Fibroblast of lung (primary cell): Measurements from ENCODE around the gene WDR7. TPM values are rescaled to one million over a fixed set of nuclear protein-coding genes. Genes with fewer than 3 reads are reported as not detected.

Experiments used
- DNase-seq, 2 donors: peaks; one replicate each; pipeline versions ENCODE4 v3.0.0 to v3.0.0-alpha.2; 2010; ENCODE audit warnings: low read depth in 2 of 2
- H2AFZ ChIP-seq: 2 replicates; pipeline ENCODE4 v1.5.1; 2012; ENCODE audit warnings: low read length, control low read depth, inconsistent platforms
- H3K27ac ChIP-seq: 2 replicates; pipeline ENCODE4 v1.5.1; 2011; ENCODE audit warnings: low read length, control low read depth; ENCODE audit not compliant: insufficient read depth
- H3K27me3 ChIP-seq: 2 replicates; pipeline ENCODE4 v1.5.1; 2011; ENCODE audit warnings: mild to moderate bottlenecking, low read length; ENCODE audit not compliant: control insufficient read depth, insufficient read depth
- H3K36me3 ChIP-seq: 2 replicates; pipeline ENCODE4 v1.5.1; 2011; ENCODE audit warnings: low read length; ENCODE audit not compliant: control insufficient read depth, insufficient read depth
- H3K4me1 ChIP-seq: 2 replicates; pipeline ENCODE4 v1.5.1; 2011; ENCODE audit warnings: low read length; ENCODE audit not compliant: control insufficient read depth, insufficient read depth; ENCODE audit errors: extremely low read depth
- H3K4me2 ChIP-seq: 2 replicates; pipeline ENCODE4 v1.5.1; 2011; ENCODE audit warnings: low read length, control low read depth; ENCODE audit not compliant: insufficient read depth; ENCODE audit errors: extremely low read depth
- H3K4me3 ChIP-seq, 4 experiments: fragments of 200-600 bp in 1 of 4; sonication (generic) in 1 of 4; replicated peaks in 1 of 4; 2 replicates each; pipeline ENCODE4 v1.5.1; 2011 to 2016; ENCODE audit warnings: low read length in 4 of 4, low read depth in 3 of 4, mild to moderate bottlenecking in 3 of 4, control low read depth in 2 of 4, inconsistent platforms in 1 of 4, mixed read lengths in 1 of 4; ENCODE audit not compliant: insufficient read depth in 1 of 4; ENCODE audit errors: control extremely low read depth in 1 of 4
- H3K79me2 ChIP-seq: 2 replicates; pipeline ENCODE4 v1.5.1; 2012; ENCODE audit warnings: mild to moderate bottlenecking, low read length, inconsistent platforms; ENCODE audit not compliant: control insufficient read depth, insufficient read depth
- H3K9ac ChIP-seq: 2 replicates; pipeline ENCODE4 v1.5.1; 2011; ENCODE audit warnings: mild to moderate bottlenecking, low read length, control low read depth; ENCODE audit not compliant: insufficient read depth
- H3K9me3 ChIP-seq: 2 replicates; pipeline ENCODE4 v1.5.1; 2012; ENCODE audit warnings: low read depth, low read length; ENCODE audit not compliant: control insufficient read depth, insufficient read depth
- H4K20me1 ChIP-seq: 2 replicates; pipeline ENCODE4 v1.5.1; 2011; ENCODE audit warnings: low read length; ENCODE audit not compliant: control insufficient read depth, insufficient read depth; ENCODE audit errors: extremely low read depth
- EZH2 ChIP-seq: IDR thresholded peaks from 2 replicates; pipeline ENCODE4 v1.5.1; 2012; ENCODE audit warnings: low read length, control low read depth, mild to moderate bottlenecking; ENCODE audit errors: missing control alignments
- polyA plus RNA-seq, 2 donors: library from polyadenylated mRNA; depleted of rRNA in 1 of 2; stranded (reverse) in 1 of 2; unstranded in 1 of 2; fragments of >200 nt; gene quantifications; 2 replicates each; pipeline ENCODE4 v1.2.1, GENCODE V29; 2011 to 2012; ENCODE audit warnings: missing spikeins in 1 of 2
- total RNA-seq: library from RNA; depleted of rRNA; stranded (reverse); fragments of >200 nt; gene quantifications from 2 replicates; pipeline ENCODE4 v1.2.1, GENCODE V29; 2014
- TF ChIP-seq, protein P1 (sequence below), 2 donors: IDR thresholded peaks in 1 of 2; conservative IDR thresholded peaks in 1 of 2; 1 replicate in 1 of 2; 2 replicates in 1 of 2; pipeline ENCODE4 v1.5.1; 2011 to 2012; ENCODE audit warnings: low read length in 2 of 2, control low read depth in 1 of 2, inconsistent platforms in 1 of 2, low read depth in 1 of 2, mild to moderate bottlenecking in 1 of 2

WDR7 gene
- total and polyA plus RNA-seq, 2 donors (not counting 1 experiment from before 2014, with no cell fraction given) = 7.2 to 27.2 TPM

DNA sequence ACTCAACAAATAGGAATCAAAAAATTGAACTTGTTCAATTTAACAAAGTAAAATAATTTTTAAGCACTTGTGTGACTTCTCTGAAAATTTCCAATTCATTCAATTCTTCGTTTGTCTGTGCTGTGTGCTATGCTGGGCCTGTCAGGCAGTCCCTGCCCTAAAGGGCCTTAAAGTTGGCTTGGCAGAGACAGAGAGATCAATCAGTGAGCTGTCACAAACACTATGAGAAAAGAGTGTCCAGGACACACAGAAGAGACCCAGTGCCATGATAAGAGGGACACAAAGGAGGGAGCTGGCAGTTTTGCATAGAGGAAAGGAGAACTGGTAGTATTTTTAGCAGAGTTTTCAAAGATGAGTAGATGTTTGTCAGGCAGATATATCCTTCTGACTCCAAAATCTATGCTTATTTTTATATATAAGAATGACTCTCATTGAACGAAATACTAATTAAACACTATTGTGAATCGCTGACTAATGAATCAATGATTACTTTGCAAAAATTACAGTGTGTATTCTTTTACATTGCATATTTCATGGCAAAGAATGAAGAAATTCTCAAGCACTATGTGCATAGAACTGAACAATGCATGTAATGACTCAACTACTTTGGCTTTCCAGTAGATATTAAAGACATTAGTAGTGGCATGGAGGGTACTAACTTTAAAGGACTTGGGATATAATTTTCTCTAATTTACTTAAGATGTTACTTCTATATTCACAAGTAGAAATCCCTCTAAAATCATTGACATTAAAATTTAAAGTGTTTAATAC lies 302.5 kb downstream of the WDR7 start:
- DNase-seq = no peak
- Histone ChIP-seq H4K20me1 (no peaks in the 10 kb centered on the region), H2AFZ (no peak overlapping the region), H3K4me1 (no peaks in the 10 kb centered on the region), H3K79me2 (no peaks in the 10 kb centered on the region), H3K27me3 (no peaks in the 10 kb centered on the region), H3K4me2 (no peak overlapping the region), H3K9me3 (no peaks in the 10 kb centered on the region), H3K36me3 (no peaks in the 10 kb centered on the region), H3K9ac (no peak overlapping the region), H3K27ac (no peak overlapping the region), H3K4me3 (no peak overlapping the region)
- no peak for TF ChIP-seq EZH2
- TF ChIP-seq, protein P1, sequence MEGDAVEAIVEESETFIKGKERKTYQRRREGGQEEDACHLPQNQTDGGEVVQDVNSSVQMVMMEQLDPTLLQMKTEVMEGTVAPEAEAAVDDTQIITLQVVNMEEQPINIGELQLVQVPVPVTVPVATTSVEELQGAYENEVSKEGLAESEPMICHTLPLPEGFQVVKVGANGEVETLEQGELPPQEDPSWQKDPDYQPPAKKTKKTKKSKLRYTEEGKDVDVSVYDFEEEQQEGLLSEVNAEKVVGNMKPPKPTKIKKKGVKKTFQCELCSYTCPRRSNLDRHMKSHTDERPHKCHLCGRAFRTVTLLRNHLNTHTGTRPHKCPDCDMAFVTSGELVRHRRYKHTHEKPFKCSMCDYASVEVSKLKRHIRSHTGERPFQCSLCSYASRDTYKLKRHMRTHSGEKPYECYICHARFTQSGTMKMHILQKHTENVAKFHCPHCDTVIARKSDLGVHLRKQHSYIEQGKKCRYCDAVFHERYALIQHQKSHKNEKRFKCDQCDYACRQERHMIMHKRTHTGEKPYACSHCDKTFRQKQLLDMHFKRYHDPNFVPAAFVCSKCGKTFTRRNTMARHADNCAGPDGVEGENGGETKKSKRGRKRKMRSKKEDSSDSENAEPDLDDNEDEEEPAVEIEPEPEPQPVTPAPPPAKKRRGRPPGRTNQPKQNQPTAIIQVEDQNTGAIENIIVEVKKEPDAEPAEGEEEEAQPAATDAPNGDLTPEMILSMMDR (conservative IDR thresholded peaks at IDR 0.05 in 1 of 2, IDR thresholded peaks at IDR 0.05 in 1 of 2; ENCODE audit: low read depth in 1 of 2, low read length in 2 of 2) = no peak

DNA sequence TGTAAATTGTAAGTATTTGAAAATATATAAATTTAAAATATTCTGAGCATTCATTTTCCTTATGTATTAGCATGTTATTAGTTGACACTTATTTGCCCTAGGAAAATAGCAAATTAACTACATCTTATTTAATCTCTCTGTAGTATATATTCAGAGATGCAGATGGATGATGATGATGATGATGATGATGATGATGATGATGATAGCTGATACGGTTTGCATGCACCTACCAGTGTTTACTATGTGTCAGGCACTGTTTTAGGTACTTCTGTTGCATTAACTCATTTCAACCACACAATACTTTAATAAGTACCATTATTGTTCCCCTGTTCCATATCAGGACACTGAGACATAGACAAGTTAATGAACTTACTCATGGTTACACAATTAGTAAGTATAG lies 304.3 kb downstream of the WDR7 start:
- H3K4me3 ChIP-seq = no peak overlapping the region
- no peak overlapping the region for H3K4me2 ChIP-seq
- no peaks in the 10 kb centered on the region for H3K27me3 ChIP-seq
- H3K9me3 ChIP-seq = no peaks in the 10 kb centered on the region
- no peak overlapping the region for H3K27ac ChIP-seq
- H3K9ac ChIP-seq = no peak overlapping the region
- no peaks in the 10 kb centered on the region for H4K20me1 ChIP-seq
- DNase-seq = no peak
- H2AFZ ChIP-seq = no peak overlapping the region
- no peaks in the 10 kb centered on the region for H3K79me2 ChIP-seq
- H3K36me3 ChIP-seq = no peaks in the 10 kb centered on the region
- no peak for TF ChIP-seq EZH2
- TF ChIP-seq, protein P1 (conservative IDR thresholded peaks at IDR 0.05 in 1 of 2, IDR thresholded peaks at IDR 0.05 in 1 of 2; ENCODE audit: low read depth in 1 of 2, low read length in 2 of 2) = no peak
- no peaks in the 10 kb centered on the region for H3K4me1 ChIP-seq

DNA sequence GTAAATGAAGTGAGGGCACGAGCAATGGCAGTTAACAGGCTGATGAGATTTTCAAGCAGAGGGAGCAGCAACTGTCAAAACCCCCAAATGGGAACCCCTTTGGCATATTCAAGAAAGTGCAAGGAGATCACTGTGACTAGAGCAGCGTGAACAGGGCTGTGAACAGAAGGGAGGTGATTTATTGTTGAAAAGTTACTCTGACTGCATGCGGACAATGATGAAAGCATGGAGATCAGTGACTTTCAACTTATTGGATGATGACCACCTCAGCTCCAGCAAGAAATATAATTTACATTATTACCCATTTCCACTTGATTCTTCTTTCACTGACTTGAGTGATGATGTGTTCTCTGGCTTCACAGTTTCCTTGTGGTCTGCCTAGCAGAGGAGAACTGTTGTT lies 308.0 kb downstream of the WDR7 start:
- Histone ChIP-seq H4K20me1 (no peaks in the 10 kb centered on the region), H3K79me2 (no peaks in the 10 kb centered on the region), H3K27me3 (no peaks in the 10 kb centered on the region), H2AFZ (no peak overlapping the region), H3K4me2 (no peak overlapping the region), H3K9ac (no peak overlapping the region), H3K4me3 (no peak overlapping the region), H3K4me1 (no peaks in the 10 kb centered on the region), H3K9me3 (no peaks in the 10 kb centered on the region), H3K27ac (no peak overlapping the region), H3K36me3 (no peaks in the 10 kb centered on the region)
- TF ChIP-seq EZH2 = no peak
- TF ChIP-seq, protein P1 (conservative IDR thresholded peaks at IDR 0.05 in 1 of 2, IDR thresholded peaks at IDR 0.05 in 1 of 2; ENCODE audit: low read depth in 1 of 2, low read length in 2 of 2) = no peak
- no peak for DNase-seq
